Tibial nerve (tissue), 4 donors: ENCODE data around the gene RXRG. TPM values are rescaled to one million over a fixed set of nuclear protein-coding genes. Genes with fewer than 3 reads are reported as not detected.
A peak's percentile ranks its signal among the peaks of the same experiment; 100 is the strongest.

Experiments
- DNase-seq, 2 donors: peaks; one replicate each; pipeline ENCODE4 v3.0.0-alpha.2; 2019; ENCODE audit warnings: low spot score in 2 of 2
- H3K27ac ChIP-seq, 4 donors: fragments of 200-600 bp; sonication (generic) in 3 of 4; one replicate each; pipeline ENCODE4 v1.5.1; 2017 to 2019; ENCODE audit warnings: mild to moderate bottlenecking in 1 of 4
- H3K27me3 ChIP-seq, 2 donors: fragments of 200-600 bp; sonication (generic) in 1 of 2; one replicate each; pipeline versions ENCODE4 v1.5.1 to v1.6.0; 2017 to 2019
- H3K36me3 ChIP-seq, 3 donors: fragments of 200-600 bp; sonication (generic); one replicate each; pipeline ENCODE4 v1.5.1; 2018 to 2019
- H3K4me1 ChIP-seq, 4 donors: fragments of 200-600 bp; sonication (generic) in 3 of 4; one replicate each; pipeline ENCODE4 v1.5.1; 2017 to 2019
- H3K4me3 ChIP-seq, 4 donors: fragments of 200-600 bp; sonication (generic) in 3 of 4; one replicate each; pipeline ENCODE4 v1.5.1; 2017 to 2019; ENCODE audit warnings: mild to moderate bottlenecking in 1 of 4, moderate library complexity in 1 of 4
- H3K9me3 ChIP-seq, 4 donors: fragments of 200-600 bp; sonication (generic) in 3 of 4; one replicate each; pipeline ENCODE4 v1.5.1; 2017 to 2019
- EP300 ChIP-seq, 2 donors: sonication (generic); formaldehyde crosslinking; IDR thresholded peaks; one replicate each; pipeline ENCODE4 v1.6.1; 2017; ENCODE audit warnings: antibody characterized with exemption in 2 of 2, mild to moderate bottlenecking in 1 of 2
- POLR2A ChIP-seq, 2 donors: fragments of 450-650 bp; IDR thresholded peaks; one replicate each; pipeline ENCODE4 v1.6.1; 2017; ENCODE audit warnings: antibody characterized with exemption in 2 of 2, mild to moderate bottlenecking in 2 of 2, moderate library complexity in 2 of 2
- WGBS, 2 donors: methylation state at CpG; one replicate each; pipeline ENCODE4 v1.1.5; 2018; 5-methylcytosine and 5-hydroxymethylcytosine counted together
- total RNA-seq, 4 donors: library from RNA; depleted of rRNA; stranded (reverse); fragments of >200 nt; gene quantifications; one replicate each; pipeline ENCODE4 v1.1.0, GENCODE V29; 2016
- TF ChIP-seq, protein P1 (sequence below), 5 experiments: fragments of 200-600 bp in 3 of 5; fragments of 450-650 bp in 2 of 5; sonication (generic) in 3 of 5; IDR thresholded peaks; one replicate each; pipeline ENCODE4 v1.5.1; 2016 to 2019; ENCODE audit warnings: antibody characterized with exemption in 5 of 5, mild to moderate bottlenecking in 3 of 5, moderate library complexity in 2 of 5

Gene RXRG
- total RNA-seq, 4 donors from 2014 or later: 3.3 to 13.8 (median 7.3) TPM

DNA sequence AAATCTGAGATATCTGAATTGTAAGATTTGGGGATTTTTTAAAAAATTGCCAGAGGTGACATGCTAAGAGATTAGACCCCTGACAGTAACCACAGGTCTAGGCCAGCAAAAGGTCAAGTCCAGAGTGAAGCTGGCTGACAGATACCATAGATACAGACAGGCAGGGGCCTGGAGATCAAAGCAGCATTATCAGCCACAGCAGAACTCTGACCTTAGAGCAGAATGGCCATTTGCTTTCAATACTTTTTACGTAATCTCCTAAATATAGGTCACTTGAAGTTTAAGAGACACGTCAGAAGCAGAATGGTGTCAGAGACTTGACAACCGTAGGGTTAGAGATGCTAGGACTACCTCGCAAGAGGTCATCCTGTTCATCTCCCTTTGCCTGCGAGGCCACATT lies 40.8 kb upstream of the RXRG start:
- H3K9me3 ChIP-seq: no peaks in the 10 kb centered on the region
- WGBS, 2 donors: 80 to 81% methylated on average over 5 of the region's 5 CpGs
- peaks cover 0 to 12% (median 0%) of the 10 kb centered on the region in 4 donors for H3K4me1 ChIP-seq
- no peak for TF ChIP-seq POLR2A (IDR thresholded peaks at IDR 0.05)
- TF ChIP-seq EP300 (IDR thresholded peaks at IDR 0.05): no peak
- H3K36me3 ChIP-seq: no peaks in the 10 kb centered on the region
- no peak overlapping the region for H3K4me3 ChIP-seq
- no peak for DNase-seq
- no peaks in the 10 kb centered on the region for H3K27me3 ChIP-seq
- H3K27ac ChIP-seq: no peak overlapping the region

DNA sequence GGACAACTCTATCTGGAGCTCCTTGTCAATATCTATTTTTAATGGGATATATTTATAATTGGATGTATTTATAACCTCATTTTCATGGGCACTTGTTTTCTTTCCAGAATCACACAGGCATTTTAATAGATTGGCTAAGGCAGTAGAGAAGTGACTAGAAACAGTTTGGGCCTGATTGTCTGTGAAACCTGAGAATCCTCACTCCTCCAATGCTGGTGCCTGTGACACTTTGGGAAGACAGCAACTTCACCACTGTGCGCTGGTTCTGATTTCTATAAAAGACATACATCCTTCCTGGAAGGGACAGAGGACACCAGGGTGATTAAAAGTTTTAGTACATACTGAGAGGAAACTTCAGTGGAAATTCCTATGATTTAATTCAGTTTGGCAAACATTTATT lies 39.6 kb upstream of the RXRG start:
- no peak for DNase-seq
- Histone ChIP-seq H3K9me3 (no peaks in the 10 kb centered on the region), H3K4me1 (peaks cover 0 to 12% (median 0%) of the 10 kb centered on the region in 4 donors), H3K27me3 (no peaks in the 10 kb centered on the region), H3K4me3 (no peak overlapping the region), H3K36me3 (no peaks in the 10 kb centered on the region), H3K27ac (no peak overlapping the region)
- TF ChIP-seq POLR2A (IDR thresholded peaks at IDR 0.05) (no peak), EP300 (IDR thresholded peaks at IDR 0.05) (no peak)
- TF ChIP-seq, protein P1, sequence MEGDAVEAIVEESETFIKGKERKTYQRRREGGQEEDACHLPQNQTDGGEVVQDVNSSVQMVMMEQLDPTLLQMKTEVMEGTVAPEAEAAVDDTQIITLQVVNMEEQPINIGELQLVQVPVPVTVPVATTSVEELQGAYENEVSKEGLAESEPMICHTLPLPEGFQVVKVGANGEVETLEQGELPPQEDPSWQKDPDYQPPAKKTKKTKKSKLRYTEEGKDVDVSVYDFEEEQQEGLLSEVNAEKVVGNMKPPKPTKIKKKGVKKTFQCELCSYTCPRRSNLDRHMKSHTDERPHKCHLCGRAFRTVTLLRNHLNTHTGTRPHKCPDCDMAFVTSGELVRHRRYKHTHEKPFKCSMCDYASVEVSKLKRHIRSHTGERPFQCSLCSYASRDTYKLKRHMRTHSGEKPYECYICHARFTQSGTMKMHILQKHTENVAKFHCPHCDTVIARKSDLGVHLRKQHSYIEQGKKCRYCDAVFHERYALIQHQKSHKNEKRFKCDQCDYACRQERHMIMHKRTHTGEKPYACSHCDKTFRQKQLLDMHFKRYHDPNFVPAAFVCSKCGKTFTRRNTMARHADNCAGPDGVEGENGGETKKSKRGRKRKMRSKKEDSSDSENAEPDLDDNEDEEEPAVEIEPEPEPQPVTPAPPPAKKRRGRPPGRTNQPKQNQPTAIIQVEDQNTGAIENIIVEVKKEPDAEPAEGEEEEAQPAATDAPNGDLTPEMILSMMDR (IDR thresholded peaks at IDR 0.05): no peak
- 91 to 100% methylated on average over 1 of the region's 1 CpG for WGBS, 2 donors

DNA sequence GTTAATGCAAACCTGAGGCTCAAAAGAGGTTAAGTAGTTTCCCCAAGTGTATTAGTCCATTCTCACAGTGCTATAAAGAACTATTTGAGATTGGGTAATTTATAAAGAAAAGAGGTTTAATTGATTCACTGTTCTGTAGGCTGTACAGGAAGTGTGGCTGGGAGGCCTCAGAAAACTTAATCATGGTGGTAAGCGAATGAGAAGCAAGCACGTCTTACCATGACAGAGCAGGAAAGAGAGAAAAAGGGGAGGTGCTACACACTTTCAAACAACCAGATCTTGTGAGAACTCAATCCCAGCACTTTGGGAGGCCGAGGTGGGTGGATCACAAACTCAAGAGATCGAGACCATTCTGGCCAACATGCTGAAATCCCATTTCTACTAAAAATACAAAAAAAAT lies 38.5 kb upstream of the RXRG start:
- Histone ChIP-seq H3K4me1 (peaks cover 0 to 12% (median 0%) of the 10 kb centered on the region in 4 donors), H3K27me3 (no peaks in the 10 kb centered on the region), H3K9me3 (no peaks in the 10 kb centered on the region), H3K4me3 (no peak overlapping the region), H3K27ac (no peak overlapping the region), H3K36me3 (no peaks in the 10 kb centered on the region)
- 91 to 94% methylated on average over 4 of the region's 4 CpGs for WGBS, 2 donors
- no peak for DNase-seq
- TF ChIP-seq POLR2A (IDR thresholded peaks at IDR 0.05) (no peak), EP300 (IDR thresholded peaks at IDR 0.05) (no peak)
- TF ChIP-seq, protein P1 (IDR thresholded peaks at IDR 0.05): no peak

DNA sequence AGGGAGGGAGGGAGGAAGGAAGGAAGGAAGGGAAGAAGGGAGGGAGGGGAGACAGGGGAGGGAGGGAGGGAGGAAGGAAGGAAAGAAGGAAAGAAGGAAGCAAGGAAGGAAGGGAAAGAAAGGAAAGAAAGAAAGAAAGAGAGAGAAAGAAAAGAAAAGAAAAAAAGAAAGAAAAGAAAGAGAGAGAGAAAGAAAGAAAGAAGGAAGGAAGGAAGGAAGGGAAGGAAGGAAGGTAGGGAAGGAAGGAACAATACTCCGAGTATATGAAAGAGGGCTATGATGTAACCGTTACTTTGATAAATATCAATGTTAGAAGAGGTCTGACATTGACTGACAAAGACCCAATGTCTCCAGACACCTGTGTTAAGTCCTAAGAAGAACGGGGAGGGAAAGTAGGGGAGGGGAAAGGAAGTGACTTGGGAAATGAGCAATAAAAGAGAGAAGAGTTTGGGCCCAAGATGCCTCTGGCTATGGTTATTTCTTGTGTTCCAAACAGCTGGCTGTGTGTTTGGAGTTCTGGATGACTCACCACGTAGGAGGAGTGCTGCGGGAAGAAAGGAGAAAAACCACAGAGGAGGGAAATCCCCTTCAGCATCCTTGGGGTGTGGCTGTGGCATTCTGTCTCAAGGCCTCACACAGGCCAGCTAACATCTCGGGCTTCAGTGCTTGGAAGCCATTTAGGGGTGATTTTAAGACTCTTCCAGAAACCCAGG lies 37.0 kb upstream of the RXRG start:
- Histone ChIP-seq H3K4me3 (no peak overlapping the region), H3K27ac (peak overlapping the region in 3 of 4 donors; percentile 31 to 75 (median 62)), H3K4me1 (peaks cover 0 to 12% (median 0%) of the 10 kb centered on the region in 4 donors), H3K27me3 (no peaks in the 10 kb centered on the region), H3K36me3 (no peaks in the 10 kb centered on the region), H3K9me3 (no peaks in the 10 kb centered on the region)
- peak in 1 of 2 donors; percentile 42 for DNase-seq
- TF ChIP-seq, protein P1 (IDR thresholded peaks at IDR 0.05): no peak
- TF ChIP-seq EP300 (IDR thresholded peaks at IDR 0.05) (peak in 1 of 2 donors; percentile 72), POLR2A (IDR thresholded peaks at IDR 0.05) (no peak)
- WGBS, 2 donors: 19 to 20% methylated on average over 6 of the region's 6 CpGs

DNA sequence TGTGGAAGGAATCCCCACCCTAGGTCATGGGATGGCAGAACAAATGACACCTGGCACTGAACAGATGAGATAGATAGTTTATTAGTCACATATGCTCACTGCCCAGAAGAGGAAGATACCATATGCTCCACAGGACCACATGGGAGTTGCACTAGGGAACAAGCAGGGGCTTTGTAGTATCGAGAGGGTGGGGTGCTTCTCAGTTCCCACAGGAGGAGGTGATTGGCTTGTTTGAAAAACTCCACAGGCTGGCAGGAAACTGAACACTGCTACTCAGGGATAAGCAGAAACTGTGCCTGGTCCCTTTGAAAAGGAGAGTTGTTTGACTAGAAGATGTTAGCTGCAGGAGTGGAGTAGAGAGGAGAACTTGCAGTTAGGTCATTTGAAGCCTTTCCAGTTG lies 31.9 kb upstream of the RXRG start:
- H3K9me3 ChIP-seq: no peaks in the 10 kb centered on the region
- H3K36me3 ChIP-seq: no peaks in the 10 kb centered on the region
- no peak for TF ChIP-seq POLR2A (IDR thresholded peaks at IDR 0.05)
- TF ChIP-seq EP300 (IDR thresholded peaks at IDR 0.05): no peak
- TF ChIP-seq, protein P1 (IDR thresholded peaks at IDR 0.05): no peak
- DNase-seq: no peak
- H3K4me1 ChIP-seq: peaks cover 0 to under 1% (median 0%) of the 10 kb centered on the region in 4 donors
- H3K27ac ChIP-seq: no peak overlapping the region
- 53 to 68% methylated on average over 1 of the region's 1 CpG for WGBS, 2 donors
- H3K27me3 ChIP-seq: no peaks in the 10 kb centered on the region
- no peak overlapping the region for H3K4me3 ChIP-seq
